ENCODE data around the gene MAST4. TPM values are rescaled to one million over a fixed set of nuclear protein-coding genes. Genes with fewer than 3 reads are reported as not detected.

MAST4 gene
- total and polyA plus RNA-seq, 2 of the 13 experiments (the other 11 are each of a cell fraction or from before 2014, with no cell fraction given), result 3.4 to 3.7 TPM

GRCh38 chr5:67003935-67004729 is 407.9 kb downstream of the MAST4 start (continued):
- no peak for TF ChIP-seq SUZ12 (IDR thresholded peaks at IDR 0.05; ENCODE audit: low read depth, low read length)
- TF ChIP-seq ZSCAN5A (CRISPR knock-in tag; IDR thresholded peaks at IDR 0.05; ENCODE audit: borderline replicate concordance), result no peak
- no peak for TF ChIP-seq PCBP1 (IDR thresholded peaks at IDR 0.05; ENCODE audit: borderline replicate concordance, low read depth, low read length)
- no peak for TF ChIP-seq ZNF510 (CRISPR knock-in tag; IDR thresholded peaks at IDR 0.05; ENCODE audit: low read depth)
- no peak; the same call in none of the 2 replicates for TF ChIP-seq ZNF704 (CRISPR knock-in tag; IDR thresholded peaks at IDR 0.05; ENCODE audit: borderline replicate concordance)
- no peak for TF ChIP-seq ZNF234 (CRISPR knock-in tag; conservative IDR thresholded peaks at IDR 0.05)
- no peak for TF ChIP-seq RFX3 (CRISPR knock-in tag; IDR thresholded peaks at IDR 0.05)
- TF ChIP-seq ATRX (CRISPR knock-in tag; IDR thresholded peaks at IDR 0.05; ENCODE audit: borderline replicate concordance), result no peak
- no peak for TF ChIP-seq U2AF2 (IDR thresholded peaks at IDR 0.05; ENCODE audit: low read depth, low read length)
- no peak for TF ChIP-seq FOXM1 (CRISPR knock-in tag; IDR thresholded peaks at IDR 0.05)
- no peak for TF ChIP-seq AGO2 (optimal IDR thresholded peaks at IDR 0.05; ENCODE audit: low read depth, low read length)
- TF ChIP-seq ESRRA (CRISPR knock-in tag; IDR thresholded peaks at IDR 0.05; ENCODE audit: low read depth), result no peak
- TF ChIP-seq ZBTB2 (CRISPR knock-in tag; IDR thresholded peaks at IDR 0.05; ENCODE audit: low read depth), result 0 out of 2 replicates have a peak, but pooled peaks have one; percentile 42
- TF ChIP-seq NFIB (CRISPR knock-in tag; IDR thresholded peaks at IDR 0.05; ENCODE audit: borderline replicate concordance), result no peak
- no peak for TF ChIP-seq ZNF333 (CRISPR knock-in tag; IDR thresholded peaks at IDR 0.05; ENCODE audit: borderline replicate concordance)
- TF ChIP-seq THAP11 (CRISPR knock-in tag; IDR thresholded peaks at IDR 0.05), result peak; percentile 8; the same call in 1 of the 2 replicates
- no peak for TF ChIP-seq NR3C1 (CRISPR knock-in tag; IDR thresholded peaks at IDR 0.05)
- TF ChIP-seq CCAR2 (optimal IDR thresholded peaks at IDR 0.05; ENCODE audit: low read depth, low read length), result no peak
- TF ChIP-seq THAP9 (CRISPR knock-in tag; IDR thresholded peaks at IDR 0.05; ENCODE audit: borderline replicate concordance), result no peak
- TF ChIP-seq RBM39 (IDR thresholded peaks at IDR 0.05; ENCODE audit: low read depth, low read length, poor library complexity, severe bottlenecking), result peak; percentile 55

Measured in HepG2 (cell line).